Measurements from ENCODE around the gene GBA2. TPM values are rescaled to one million over a fixed set of nuclear protein-coding genes. Genes with fewer than 3 reads are reported as not detected.

The GBA2 gene
- total RNA-seq, 1 experiment from 2014 or later: 75.2 TPM

- H3K27me3 ChIP-seq (ENCODE audit: control insufficient read depth, insufficient read depth, low read length): no peaks in the 10 kb centered on the region
- H3K36me3 ChIP-seq (replicated peaks; ENCODE audit: control insufficient read depth, insufficient read depth, low read length): peaks cover 28% of the 10 kb centered on the region
- no peak overlapping the region for H3K4me3 ChIP-seq (ENCODE audit: insufficient read depth, low read depth, low read length)
- DNase-seq: peak; percentile 51
Observed at GRCh38 chr9:35725362-35725761, 23.7 kb downstream of the GBA2 start.

- H3K36me3 ChIP-seq (replicated peaks; ENCODE audit: control insufficient read depth, insufficient read depth, low read length): peaks cover 41% of the 10 kb centered on the region
- H3K27me3 ChIP-seq (ENCODE audit: control insufficient read depth, insufficient read depth, low read length): no peaks in the 10 kb centered on the region
- DNase-seq: no peak
- no peak overlapping the region for H3K4me3 ChIP-seq (ENCODE audit: insufficient read depth, low read depth, low read length)
Observed at GRCh38 chr9:35723908-35724307, 25.1 kb downstream of the GBA2 start.

GRCh38 chr9:35723426-35723825 is 25.6 kb downstream of the GBA2 start:
- H3K27me3 ChIP-seq (ENCODE audit: control insufficient read depth, insufficient read depth, low read length): no peaks in the 10 kb centered on the region
- H3K4me3 ChIP-seq (ENCODE audit: insufficient read depth, low read depth, low read length): no peak overlapping the region
- DNase-seq: no peak
- H3K36me3 ChIP-seq (replicated peaks; ENCODE audit: control insufficient read depth, insufficient read depth, low read length): peaks cover 44% of the 10 kb centered on the region

GRCh38 chr9:35719546-35719945 is 29.5 kb downstream of the GBA2 start:
- DNase-seq: no peak
- no peak overlapping the region for H3K4me3 ChIP-seq (ENCODE audit: insufficient read depth, low read depth, low read length)
- peaks cover 72% of the 10 kb centered on the region for H3K36me3 ChIP-seq (replicated peaks; ENCODE audit: control insufficient read depth, insufficient read depth, low read length)
- no peaks in the 10 kb centered on the region for H3K27me3 ChIP-seq (ENCODE audit: control insufficient read depth, insufficient read depth, low read length)

GRCh38 chr9:35718721-35719511 is 30.1 kb downstream of the GBA2 start:
- no peak for DNase-seq
- Histone ChIP-seq H3K27me3 (ENCODE audit: control insufficient read depth, insufficient read depth, low read length) (no peaks in the 10 kb centered on the region), H3K4me3 (ENCODE audit: insufficient read depth, low read depth, low read length) (no peak overlapping the region), H3K36me3 (replicated peaks; ENCODE audit: control insufficient read depth, insufficient read depth, low read length) (peaks cover 76% of the 10 kb centered on the region)

GRCh38 chr9:35717132-35717870 is 31.7 kb downstream of the GBA2 start:
- no peak for DNase-seq
- Histone ChIP-seq H3K27me3 (ENCODE audit: control insufficient read depth, insufficient read depth, low read length) (no peaks in the 10 kb centered on the region), H3K36me3 (replicated peaks; ENCODE audit: control insufficient read depth, insufficient read depth, low read length) (peaks cover 72% of the 10 kb centered on the region), H3K4me3 (ENCODE audit: insufficient read depth, low read depth, low read length) (no peak overlapping the region)

- Histone ChIP-seq H3K27me3 (ENCODE audit: control insufficient read depth, insufficient read depth, low read length) (no peaks in the 10 kb centered on the region), H3K36me3 (replicated peaks; ENCODE audit: control insufficient read depth, insufficient read depth, low read length) (peaks cover 73% of the 10 kb centered on the region), H3K4me3 (ENCODE audit: insufficient read depth, low read depth, low read length) (no peak overlapping the region)
- DNase-seq: no peak
Observed at GRCh38 chr9:35716230-35716629, 32.8 kb downstream of the GBA2 start.

GRCh38 chr9:35714579-35715252 is 34.3 kb downstream of the GBA2 start:
- Histone ChIP-seq H3K4me3 (ENCODE audit: insufficient read depth, low read depth, low read length) (no peak overlapping the region), H3K36me3 (replicated peaks; ENCODE audit: control insufficient read depth, insufficient read depth, low read length) (peaks cover 72% of the 10 kb centered on the region), H3K27me3 (ENCODE audit: control insufficient read depth, insufficient read depth, low read length) (no peaks in the 10 kb centered on the region)
- DNase-seq: peak; percentile 35

GRCh38 chr9:35714123-35714522 is 34.9 kb downstream of the GBA2 start:
- Histone ChIP-seq H3K4me3 (ENCODE audit: insufficient read depth, low read depth, low read length) (no peak overlapping the region), H3K36me3 (replicated peaks; ENCODE audit: control insufficient read depth, insufficient read depth, low read length) (peaks cover 69% of the 10 kb centered on the region), H3K27me3 (ENCODE audit: control insufficient read depth, insufficient read depth, low read length) (no peaks in the 10 kb centered on the region)
- DNase-seq: no peak

- H3K36me3 ChIP-seq (replicated peaks; ENCODE audit: control insufficient read depth, insufficient read depth, low read length): peaks cover 66% of the 10 kb centered on the region
- no peaks in the 10 kb centered on the region for H3K27me3 ChIP-seq (ENCODE audit: control insufficient read depth, insufficient read depth, low read length)
- no peak for DNase-seq
- H3K4me3 ChIP-seq (ENCODE audit: insufficient read depth, low read depth, low read length): no peak overlapping the region
Observed at GRCh38 chr9:35713578-35713977, 35.5 kb downstream of the GBA2 start.

- no peak overlapping the region for H3K4me3 ChIP-seq (ENCODE audit: insufficient read depth, low read depth, low read length)
- H3K27me3 ChIP-seq (ENCODE audit: control insufficient read depth, insufficient read depth, low read length): no peaks in the 10 kb centered on the region
- peaks cover 65% of the 10 kb centered on the region for H3K36me3 ChIP-seq (replicated peaks; ENCODE audit: control insufficient read depth, insufficient read depth, low read length)
- DNase-seq: peak; percentile 61
Observed at GRCh38 chr9:35712762-35713400, 36.1 kb downstream of the GBA2 start.

GRCh38 chr9:35711501-35712428 is 37.3 kb downstream of the GBA2 start:
- Histone ChIP-seq H3K4me3 (ENCODE audit: insufficient read depth, low read depth, low read length) (no peak overlapping the region), H3K27me3 (ENCODE audit: control insufficient read depth, insufficient read depth, low read length) (no peaks in the 10 kb centered on the region), H3K36me3 (replicated peaks; ENCODE audit: control insufficient read depth, insufficient read depth, low read length) (peaks cover 64% of the 10 kb centered on the region)
- no peak for DNase-seq

GRCh38 chr9:35710818-35711500 is 38.1 kb downstream of the GBA2 start:
- H3K36me3 ChIP-seq (replicated peaks; ENCODE audit: control insufficient read depth, insufficient read depth, low read length): peaks cover 63% of the 10 kb centered on the region
- H3K4me3 ChIP-seq (ENCODE audit: insufficient read depth, low read depth, low read length): no peak overlapping the region
- H3K27me3 ChIP-seq (ENCODE audit: control insufficient read depth, insufficient read depth, low read length): no peaks in the 10 kb centered on the region
- DNase-seq: no peak

Measured in H7 (cell line).